Natural killer cell treated with Interleukin-12 subunit alpha and Interleukin-12 subunit beta and Interleukin-15 and Interleukin-18, amount 100 ng/mL, for 72 hours (primary cell): ENCODE data around the gene ZNF652. TPM values are rescaled to one million over a fixed set of nuclear protein-coding genes. Genes with fewer than 3 reads are reported as not detected.
"Not testable (repeated sequence)": the region's sequence is repeated elsewhere in the genome, so short reads cannot be mapped to it uniquely, and the experiment has no call there.

Source experiments
- ATAC-seq, 2 donors: fragments of 150-1000 bp; cut with Tn5 transposase in 1 of 2; sonication (Bioruptor Pico), chemical (Tn5 transposase) in 1 of 2; 2 replicates each; pipeline ENCODE4 v1.10.0; 2021
- DNase-seq: peaks from one replicate; pipeline ENCODE4 v3.0.0; 2022; ENCODE audit warnings: low spot score
- H3K27ac Mint-ChIP-seq, 2 donors: 1 replicate in 1 of 2; 2 replicates in 1 of 2; pipeline ENCODE4 v1.8.0; 2022; ENCODE audit warnings: mixed read lengths in 2 of 2, mild to moderate bottlenecking in 1 of 2, moderate library complexity in 1 of 2
- H3K27me3 Mint-ChIP-seq, 2 donors: 1 replicate in 1 of 2; 2 replicates in 1 of 2; pipeline ENCODE4 v1.8.0; 2022; ENCODE audit warnings: mixed read lengths in 2 of 2
- H3K36me3 Mint-ChIP-seq: one replicate; pipeline ENCODE4 v1.8.0; 2022; ENCODE audit warnings: mixed read lengths
- H3K4me1 Mint-ChIP-seq, 2 donors: 1 replicate in 1 of 2; 2 replicates in 1 of 2; pipeline ENCODE4 v1.8.0; 2022; ENCODE audit warnings: low read depth in 2 of 2, mixed read lengths in 2 of 2, mild to moderate bottlenecking in 1 of 2
- H3K4me3 Mint-ChIP-seq: one replicate; pipeline ENCODE4 v1.8.0; 2022; ENCODE audit warnings: mixed read lengths
- H3K9me3 Mint-ChIP-seq: 2 replicates; pipeline ENCODE4 v1.8.0; 2022; ENCODE audit warnings: mixed read lengths
- total RNA-seq, 2 donors: library from RNA; stranded (reverse); gene quantifications; one replicate each; pipeline ENCODE4 v1.2.3, GENCODE V29; 2022

ZNF652 gene
- total RNA-seq, 2 donors from 2014 or later: 20.1 to 22.3 TPM

- no peaks in the 10 kb centered on the region for H3K9me3 Mint-ChIP-seq
- no peak for ATAC-seq
- no peak overlapping the region for H3K4me3 Mint-ChIP-seq
Measured at GRCh38 chr17:49393491-49394255, 31.6 kb upstream of the ZNF652 start.

GRCh38 chr17:49390548-49391324, 28.7 kb upstream of the ZNF652 start:
- Mint-ChIP-seq H3K4me1 (peaks cover 51% of the 10 kb centered on the region in 2 donors), H3K27me3 (no peaks in the 10 kb centered on the region), H3K27ac (peak overlapping the region; percentile 97 to 98), H3K36me3 (no peaks in the 10 kb centered on the region), H3K9me3 (no peaks in the 10 kb centered on the region), H3K4me3 (peak overlapping the region; percentile 82)
- peak; percentile 52 to 57 for ATAC-seq
- DNase-seq: no peak

More at GRCh38 chr17:49393491-49394255, 31.6 kb upstream of the ZNF652 start:
- peaks cover 32 to 34% of the 10 kb centered on the region in 2 donors for H3K4me1 Mint-ChIP-seq
- H3K27ac Mint-ChIP-seq: peak overlapping the region; percentile 49 to 60
- no peak for DNase-seq
- H3K27me3 Mint-ChIP-seq: no peaks in the 10 kb centered on the region
- H3K36me3 Mint-ChIP-seq: no peaks in the 10 kb centered on the region

GRCh38 chr17:49389514-49390347, 27.7 kb upstream of the ZNF652 start:
- H3K4me1 Mint-ChIP-seq: peaks cover 47 to 51% of the 10 kb centered on the region in 2 donors
- H3K36me3 Mint-ChIP-seq, H3K9me3 Mint-ChIP-seq, H3K27me3 Mint-ChIP-seq, DNase-seq: not testable (repeated sequence)
- H3K4me3 Mint-ChIP-seq: peak overlapping the region; percentile 83
- peak; percentile 47 to 57 for ATAC-seq
- H3K27ac Mint-ChIP-seq: peak overlapping the region; percentile 97 to 98

- ATAC-seq (no peak), DNase-seq (no peak)
- H3K4me1 Mint-ChIP-seq: peaks cover 44 to 48% of the 10 kb centered on the region in 2 donors
- no peaks in the 10 kb centered on the region for H3K9me3 Mint-ChIP-seq
- no peaks in the 10 kb centered on the region for H3K36me3 Mint-ChIP-seq
- no peaks in the 10 kb centered on the region for H3K27me3 Mint-ChIP-seq
- H3K27ac Mint-ChIP-seq: peak overlapping the region; percentile 97 to 98
- H3K4me3 Mint-ChIP-seq: peak overlapping the region; percentile 83
Measured at GRCh38 chr17:49388692-49389513, 26.9 kb upstream of the ZNF652 start.

GRCh38 chr17:49388290-49388640, 26.2 kb upstream of the ZNF652 start:
- H3K27ac Mint-ChIP-seq: peak overlapping the region; percentile 97 to 98

GRCh38 chr17:49387498-49388289, 25.6 kb upstream of the ZNF652 start:
- no peaks in the 10 kb centered on the region for H3K36me3 Mint-ChIP-seq
- H3K27me3 Mint-ChIP-seq: no peaks in the 10 kb centered on the region
- peak overlapping the region; percentile 97 to 98 for H3K27ac Mint-ChIP-seq
- peak overlapping the region; percentile 83 for H3K4me3 Mint-ChIP-seq
- ATAC-seq (peak; percentile 63 to 64), DNase-seq (no peak)
- H3K9me3 Mint-ChIP-seq: no peaks in the 10 kb centered on the region
- H3K4me1 Mint-ChIP-seq: peaks cover 40 to 43% of the 10 kb centered on the region in 2 donors

More at GRCh38 chr17:49388290-49388640, 26.2 kb upstream of the ZNF652 start:
- Mint-ChIP-seq H3K4me1 (peaks cover 40 to 43% of the 10 kb centered on the region in 2 donors), H3K27me3 (no peaks in the 10 kb centered on the region), H3K36me3 (no peaks in the 10 kb centered on the region), H3K9me3 (no peaks in the 10 kb centered on the region), H3K4me3 (peak overlapping the region; percentile 83)
- ATAC-seq: peak; percentile 62 to 67
- DNase-seq: no peak

GRCh38 chr17:49386373-49386772, 24.3 kb upstream of the ZNF652 start:
- H3K36me3 Mint-ChIP-seq: no peaks in the 10 kb centered on the region
- no peaks in the 10 kb centered on the region for H3K27me3 Mint-ChIP-seq
- no peak for DNase-seq
- no peak for ATAC-seq
- peak overlapping the region in 1 of 2 donors; percentile 97 for H3K27ac Mint-ChIP-seq
- H3K9me3 Mint-ChIP-seq: no peaks in the 10 kb centered on the region
- H3K4me3 Mint-ChIP-seq: no peak overlapping the region
- H3K4me1 Mint-ChIP-seq: peaks cover 40 to 42% of the 10 kb centered on the region in 2 donors

GRCh38 chr17:49384951-49385350, 22.9 kb upstream of the ZNF652 start:
- DNase-seq: no peak
- no peaks in the 10 kb centered on the region for H3K9me3 Mint-ChIP-seq
- H3K27ac Mint-ChIP-seq: no peak overlapping the region
- no peaks in the 10 kb centered on the region for H3K27me3 Mint-ChIP-seq
- peaks cover 28% of the 10 kb centered on the region in 2 donors for H3K4me1 Mint-ChIP-seq
- peaks cover under 1% of the 10 kb centered on the region for H3K36me3 Mint-ChIP-seq
- H3K4me3 Mint-ChIP-seq: no peak overlapping the region
- no peak for ATAC-seq

- ATAC-seq (no peak), DNase-seq (no peak)
- no peaks in the 10 kb centered on the region for H3K9me3 Mint-ChIP-seq
- peaks cover 11 to 15% of the 10 kb centered on the region in 2 donors for H3K4me1 Mint-ChIP-seq
- H3K27me3 Mint-ChIP-seq: no peaks in the 10 kb centered on the region
- no peak overlapping the region for H3K4me3 Mint-ChIP-seq
- H3K27ac Mint-ChIP-seq: no peak overlapping the region
- H3K36me3 Mint-ChIP-seq: peaks cover 5% of the 10 kb centered on the region
Measured at GRCh38 chr17:49383060-49383459, 21.0 kb upstream of the ZNF652 start.

GRCh38 chr17:49382556-49382955, 20.5 kb upstream of the ZNF652 start:
- Mint-ChIP-seq H3K4me3 (no peak overlapping the region), H3K27me3 (no peaks in the 10 kb centered on the region), H3K9me3 (no peaks in the 10 kb centered on the region), H3K36me3 (peaks cover 5% of the 10 kb centered on the region), H3K4me1 (peaks cover 6 to 10% of the 10 kb centered on the region in 2 donors), H3K27ac (no peak overlapping the region)
- DNase-seq (no peak), ATAC-seq (no peak)

GRCh38 chr17:49381793-49382192, 19.7 kb upstream of the ZNF652 start:
- no peaks in the 10 kb centered on the region for H3K9me3 Mint-ChIP-seq
- H3K4me3 Mint-ChIP-seq: no peak overlapping the region
- ATAC-seq (no peak), DNase-seq (no peak)
- H3K4me1 Mint-ChIP-seq: peaks cover 0 to 5% of the 10 kb centered on the region in 2 donors
- H3K27ac Mint-ChIP-seq: no peak overlapping the region
- H3K36me3 Mint-ChIP-seq: peaks cover 5% of the 10 kb centered on the region
- H3K27me3 Mint-ChIP-seq: no peaks in the 10 kb centered on the region

GRCh38 chr17:49381033-49381432, 19.0 kb upstream of the ZNF652 start:
- no peak overlapping the region for H3K27ac Mint-ChIP-seq
- no peak for ATAC-seq
- no peaks in the 10 kb centered on the region for H3K27me3 Mint-ChIP-seq

More at GRCh38 chr17:49381033-49381432, 19.0 kb upstream of the ZNF652 start:
- Mint-ChIP-seq H3K4me3 (no peak overlapping the region), H3K4me1 (peaks cover 0 to 2% of the 10 kb centered on the region in 2 donors), H3K36me3 (peaks cover 5% of the 10 kb centered on the region), H3K9me3 (no peaks in the 10 kb centered on the region)
- no peak for DNase-seq
